ENCODE results near the gene LTBP1. TPM values are rescaled to one million over a fixed set of nuclear protein-coding genes. Genes with fewer than 3 reads are reported as not detected.

The LTBP1 gene
- total and polyA plus RNA-seq, 2 of the 13 experiments (the other 11 are each of a cell fraction or from before 2014, with no cell fraction given): 0.12 to 0.22 TPM

GRCh38 chr2:33378556-33379210, 431.9 kb downstream of the LTBP1 start (continued):
- TF ChIP-seq, protein P1, sequence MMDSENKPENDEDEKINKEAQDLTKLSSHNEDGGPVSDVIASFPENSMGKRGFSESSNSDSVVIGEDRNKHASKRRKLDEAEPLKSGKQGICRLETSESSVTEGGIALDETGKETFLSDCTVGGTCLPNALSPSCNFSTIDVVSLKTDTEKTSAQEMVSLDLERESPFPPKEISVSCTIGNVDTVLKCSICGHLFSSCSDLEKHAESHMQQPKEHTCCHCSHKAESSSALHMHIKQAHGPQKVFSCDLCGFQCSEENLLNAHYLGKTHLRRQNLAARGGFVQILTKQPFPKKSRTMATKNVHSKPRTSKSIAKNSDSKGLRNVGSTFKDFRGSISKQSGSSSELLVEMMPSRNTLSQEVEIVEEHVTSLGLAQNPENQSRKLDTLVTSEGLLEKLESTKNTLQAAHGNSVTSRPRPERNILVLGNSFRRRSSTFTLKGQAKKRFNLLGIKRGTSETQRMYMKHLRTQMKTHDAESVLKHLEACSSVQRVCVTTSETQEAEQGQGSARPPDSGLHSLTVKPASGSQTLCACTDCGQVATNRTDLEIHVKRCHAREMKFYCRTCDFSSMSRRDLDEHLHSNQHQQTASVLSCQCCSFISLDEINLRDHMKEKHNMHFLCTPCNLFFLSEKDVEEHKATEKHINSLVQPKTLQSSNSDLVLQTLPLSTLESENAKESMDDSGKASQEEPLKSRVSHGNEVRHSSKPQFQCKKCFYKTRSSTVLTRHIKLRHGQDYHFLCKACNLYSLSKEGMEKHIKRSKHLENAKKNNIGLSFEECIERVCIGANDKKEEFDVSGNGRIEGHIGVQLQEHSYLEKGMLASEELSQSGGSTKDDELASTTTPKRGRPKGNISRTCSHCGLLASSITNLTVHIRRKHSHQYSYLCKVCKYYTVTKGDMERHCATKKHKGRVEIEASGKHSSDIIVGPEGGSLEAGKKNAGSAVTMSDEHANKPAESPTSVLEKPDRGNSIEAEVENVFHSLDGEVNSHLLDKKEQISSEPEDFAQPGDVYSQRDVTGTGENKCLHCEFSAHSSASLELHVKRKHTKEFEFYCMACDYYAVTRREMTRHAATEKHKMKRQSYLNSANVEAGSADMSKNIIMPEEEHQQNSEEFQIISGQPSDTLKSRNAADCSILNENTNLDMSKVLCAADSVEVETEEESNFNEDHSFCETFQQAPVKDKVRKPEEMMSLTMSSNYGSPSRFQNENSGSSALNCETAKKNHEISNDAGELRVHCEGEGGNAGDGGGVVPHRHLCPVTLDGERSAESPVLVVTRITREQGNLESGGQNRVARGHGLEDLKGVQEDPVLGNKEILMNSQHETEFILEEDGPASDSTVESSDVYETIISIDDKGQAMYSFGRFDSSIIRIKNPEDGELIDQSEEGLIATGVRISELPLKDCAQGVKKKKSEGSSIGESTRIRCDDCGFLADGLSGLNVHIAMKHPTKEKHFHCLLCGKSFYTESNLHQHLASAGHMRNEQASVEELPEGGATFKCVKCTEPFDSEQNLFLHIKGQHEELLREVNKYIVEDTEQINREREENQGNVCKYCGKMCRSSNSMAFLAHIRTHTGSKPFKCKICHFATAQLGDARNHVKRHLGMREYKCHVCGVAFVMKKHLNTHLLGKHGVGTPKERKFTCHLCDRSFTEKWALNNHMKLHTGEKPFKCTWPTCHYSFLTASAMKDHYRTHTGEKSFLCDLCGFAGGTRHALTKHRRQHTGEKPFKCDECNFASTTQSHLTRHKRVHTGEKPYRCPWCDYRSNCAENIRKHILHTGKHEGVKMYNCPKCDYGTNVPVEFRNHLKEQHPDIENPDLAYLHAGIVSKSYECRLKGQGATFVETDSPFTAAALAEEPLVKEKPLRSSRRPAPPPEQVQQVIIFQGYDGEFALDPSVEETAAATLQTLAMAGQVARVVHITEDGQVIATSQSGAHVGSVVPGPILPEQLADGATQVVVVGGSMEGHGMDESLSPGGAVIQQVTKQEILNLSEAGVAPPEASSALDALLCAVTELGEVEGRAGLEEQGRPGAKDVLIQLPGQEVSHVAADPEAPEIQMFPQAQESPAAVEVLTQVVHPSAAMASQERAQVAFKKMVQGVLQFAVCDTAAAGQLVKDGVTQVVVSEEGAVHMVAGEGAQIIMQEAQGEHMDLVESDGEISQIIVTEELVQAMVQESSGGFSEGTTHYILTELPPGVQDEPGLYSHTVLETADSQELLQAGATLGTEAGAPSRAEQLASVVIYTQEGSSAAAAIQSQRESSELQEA (CRISPR knock-in tag; IDR thresholded peaks at IDR 0.05; ENCODE audit: not compliant biosample characterization): no peak
- TF ChIP-seq, protein P2, sequence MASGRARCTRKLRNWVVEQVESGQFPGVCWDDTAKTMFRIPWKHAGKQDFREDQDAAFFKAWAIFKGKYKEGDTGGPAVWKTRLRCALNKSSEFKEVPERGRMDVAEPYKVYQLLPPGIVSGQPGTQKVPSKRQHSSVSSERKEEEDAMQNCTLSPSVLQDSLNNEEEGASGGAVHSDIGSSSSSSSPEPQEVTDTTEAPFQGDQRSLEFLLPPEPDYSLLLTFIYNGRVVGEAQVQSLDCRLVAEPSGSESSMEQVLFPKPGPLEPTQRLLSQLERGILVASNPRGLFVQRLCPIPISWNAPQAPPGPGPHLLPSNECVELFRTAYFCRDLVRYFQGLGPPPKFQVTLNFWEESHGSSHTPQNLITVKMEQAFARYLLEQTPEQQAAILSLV (CRISPR knock-in tag; IDR thresholded peaks at IDR 0.05; ENCODE audit: borderline replicate concordance): no peak
- TF ChIP-seq RFX5 (IDR thresholded peaks at IDR 0.05; ENCODE audit: low read depth, low read length) (no peak), HHEX (CRISPR knock-in tag; IDR thresholded peaks at IDR 0.05) (no peak), ZNF230 (CRISPR knock-in tag; IDR thresholded peaks at IDR 0.05) (no peak), ZNF263 (CRISPR knock-in tag; IDR thresholded peaks at IDR 0.05) (no peak)
- TF ChIP-seq, protein P3, sequence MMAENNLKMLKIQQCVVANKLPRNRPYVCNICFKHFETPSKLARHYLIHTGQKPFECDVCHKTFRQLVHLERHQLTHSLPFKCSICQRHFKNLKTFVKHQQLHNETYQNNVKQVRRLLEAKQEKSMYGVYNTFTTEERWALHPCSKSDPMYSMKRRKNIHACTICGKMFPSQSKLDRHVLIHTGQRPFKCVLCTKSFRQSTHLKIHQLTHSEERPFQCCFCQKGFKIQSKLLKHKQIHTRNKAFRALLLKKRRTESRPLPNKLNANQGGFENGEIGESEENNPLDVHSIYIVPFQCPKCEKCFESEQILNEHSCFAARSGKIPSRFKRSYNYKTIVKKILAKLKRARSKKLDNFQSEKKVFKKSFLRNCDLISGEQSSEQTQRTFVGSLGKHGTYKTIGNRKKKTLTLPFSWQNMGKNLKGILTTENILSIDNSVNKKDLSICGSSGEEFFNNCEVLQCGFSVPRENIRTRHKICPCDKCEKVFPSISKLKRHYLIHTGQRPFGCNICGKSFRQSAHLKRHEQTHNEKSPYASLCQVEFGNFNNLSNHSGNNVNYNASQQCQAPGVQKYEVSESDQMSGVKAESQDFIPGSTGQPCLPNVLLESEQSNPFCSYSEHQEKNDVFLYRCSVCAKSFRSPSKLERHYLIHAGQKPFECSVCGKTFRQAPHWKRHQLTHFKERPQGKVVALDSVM (CRISPR knock-in tag; IDR thresholded peaks at IDR 0.05): no peak

Data from HepG2 (cell line).